ENCODE results near the gene DTD1.

DTD1 gene

DNA sequence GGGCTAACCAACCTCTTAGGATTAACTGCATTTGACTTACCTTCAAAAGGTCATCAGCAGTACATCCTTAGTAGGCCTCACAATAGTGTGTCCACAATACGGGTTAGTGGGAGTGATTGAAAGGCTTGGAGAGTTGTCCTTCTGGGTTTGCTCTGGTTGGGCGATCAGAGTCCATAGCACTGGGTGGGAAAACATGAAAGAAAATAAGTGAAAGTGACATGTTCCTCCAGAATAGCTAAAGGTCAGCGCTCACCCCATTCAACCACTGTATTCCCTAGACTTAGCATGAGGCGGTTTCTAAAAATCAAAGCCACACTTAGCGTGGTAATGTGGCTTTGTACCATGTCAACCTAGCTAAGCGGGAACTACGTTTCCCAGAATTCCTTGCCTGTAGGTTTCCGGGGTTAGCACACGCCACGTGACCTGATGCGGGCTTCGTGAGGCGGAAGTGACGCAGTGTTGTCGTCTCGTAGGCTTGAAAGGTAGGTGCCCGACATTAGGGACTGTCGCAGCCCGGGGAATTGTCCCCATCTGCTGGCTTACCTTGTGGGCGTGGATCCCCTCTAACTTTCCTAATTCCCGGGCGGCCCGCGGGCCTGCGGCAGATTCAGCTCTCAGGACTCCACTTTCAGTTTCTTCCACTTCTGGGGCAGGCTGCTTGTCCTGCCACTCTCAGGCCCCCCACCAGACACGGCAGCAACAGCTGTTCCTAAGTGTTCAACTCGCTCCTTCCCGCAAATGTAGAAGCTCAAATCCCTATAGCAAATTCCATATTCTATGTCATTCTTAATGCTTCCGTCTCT is 206.0 kb downstream of the DTD1 start:
- WGBS (ENCODE audit: extremely low coverage, insufficient coverage, low lambda C conversion rate), result no CpG with 5 or more reads among the region's 29 CpGs
- Histone ChIP-seq H3K36me3 (ENCODE audit: control insufficient read depth, insufficient read depth, low read length) (no peaks in the 10 kb centered on the region), H3K18ac (ENCODE audit: low read length) (peak overlapping the region; percentile 82), H3K56ac (ENCODE audit: low read length) (peak overlapping the region; percentile 69), H2AK5ac (ENCODE audit: low read length) (no peak overlapping the region), H3K23ac (ENCODE audit: low read length) (no peak overlapping the region), H3K27ac (ENCODE audit: low read depth, low read length) (no peak overlapping the region), H3K4ac (ENCODE audit: low read depth, low read length) (no peak overlapping the region), H4K8ac (ENCODE audit: low read depth, low read length) (peak overlapping the region; percentile 43), H3K4me3 (ENCODE audit: low read length) (peak overlapping the region; percentile 61), H3K4me2 (ENCODE audit: low read length) (peak overlapping the region; percentile 54), H2BK15ac (replicated peaks; ENCODE audit: low read depth) (no peak overlapping the region), H3K9ac (ENCODE audit: low read length) (peak overlapping the region; percentile 66), H3K4me1 (ENCODE audit: control insufficient read depth, low read depth, low read length) (no peaks in the 10 kb centered on the region), H4K5ac (ENCODE audit: low read length) (no peak overlapping the region), H2BK120ac (ENCODE audit: low read depth, low read length) (no peak overlapping the region), H3K27me3 (ENCODE audit: insufficient read depth, low read length, poor library complexity) (no peaks in the 10 kb centered on the region), H3K79me2 (ENCODE audit: control insufficient read depth, insufficient read depth, low read length) (no peaks in the 10 kb centered on the region), H2BK5ac (ENCODE audit: low read length) (no peak overlapping the region), H3K79me1 (ENCODE audit: low read length) (no peaks in the 10 kb centered on the region)
- peak; percentile 96 for DNase-seq

DNA sequence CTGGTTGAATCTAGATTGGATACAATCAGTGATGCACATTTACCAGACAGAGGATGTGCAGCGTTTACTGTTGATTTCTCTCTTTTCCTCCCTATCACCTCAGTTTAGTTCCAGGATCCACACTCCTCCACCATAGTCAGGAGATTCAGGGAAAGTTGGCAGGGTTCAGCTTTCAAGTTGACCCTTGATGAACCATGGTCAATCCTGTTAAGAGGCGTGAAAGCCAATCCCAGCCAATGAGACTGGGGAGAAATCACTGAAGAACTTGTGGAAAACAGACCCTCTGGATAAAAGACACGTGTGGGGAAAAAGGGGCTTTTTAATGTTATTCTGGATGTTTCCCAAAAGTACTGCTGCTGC is 206.6 kb downstream of the DTD1 start:
- H3K18ac ChIP-seq (ENCODE audit: low read length), result no peak overlapping the region
- peak overlapping the region; percentile 69 for H3K56ac ChIP-seq (ENCODE audit: low read length)
- H3K79me1 ChIP-seq (ENCODE audit: low read length), result no peaks in the 10 kb centered on the region
- no peak overlapping the region for H2AK5ac ChIP-seq (ENCODE audit: low read length)
- H3K4me2 ChIP-seq (ENCODE audit: low read length), result peak overlapping the region; percentile 54
- no peak overlapping the region for H2BK15ac ChIP-seq (replicated peaks; ENCODE audit: low read depth)
- no peaks in the 10 kb centered on the region for H3K79me2 ChIP-seq (ENCODE audit: control insufficient read depth, insufficient read depth, low read length)
- H2BK5ac ChIP-seq (ENCODE audit: low read length), result no peak overlapping the region
- no peak overlapping the region for H3K27ac ChIP-seq (ENCODE audit: low read depth, low read length)
- H3K4ac ChIP-seq (ENCODE audit: low read depth, low read length), result no peak overlapping the region
- no peak overlapping the region for H2BK120ac ChIP-seq (ENCODE audit: low read depth, low read length)
- no peak for DNase-seq
- H4K8ac ChIP-seq (ENCODE audit: low read depth, low read length), result peak overlapping the region; percentile 43
- no peaks in the 10 kb centered on the region for H3K4me1 ChIP-seq (ENCODE audit: control insufficient read depth, low read depth, low read length)
- H3K27me3 ChIP-seq (ENCODE audit: insufficient read depth, low read length, poor library complexity), result no peaks in the 10 kb centered on the region
- no CpG with 5 or more reads among the region's 3 CpGs for WGBS (ENCODE audit: extremely low coverage, insufficient coverage, low lambda C conversion rate)
- no peaks in the 10 kb centered on the region for H3K36me3 ChIP-seq (ENCODE audit: control insufficient read depth, insufficient read depth, low read length)
- peak overlapping the region; percentile 66 for H3K9ac ChIP-seq (ENCODE audit: low read length)
- no peak overlapping the region for H3K23ac ChIP-seq (ENCODE audit: low read length)
- H4K5ac ChIP-seq (ENCODE audit: low read length), result no peak overlapping the region
- peak overlapping the region; percentile 61 for H3K4me3 ChIP-seq (ENCODE audit: low read length)

DNA sequence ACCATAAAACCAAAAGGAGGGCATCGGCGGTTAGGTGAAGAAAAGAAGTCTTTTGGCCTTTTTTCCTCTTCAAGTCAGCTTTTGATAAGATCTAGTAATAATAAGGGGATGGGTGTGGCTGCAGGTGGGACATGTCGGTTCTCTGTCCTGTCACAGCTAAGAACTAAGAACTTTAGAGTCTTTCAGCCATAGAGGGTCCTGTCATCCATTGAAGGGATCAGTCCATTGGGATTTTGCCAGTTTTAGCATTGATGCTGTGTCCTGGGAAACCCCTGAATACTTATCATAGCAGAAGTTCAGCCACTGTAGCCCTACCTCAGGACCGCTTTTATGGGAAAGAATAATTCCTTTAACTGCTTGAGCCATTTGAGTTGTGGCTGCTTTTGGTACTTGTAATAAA is 207.5 kb downstream of the DTD1 start:
- H3K27ac ChIP-seq (ENCODE audit: low read depth, low read length), result no peak overlapping the region
- H3K4me2 ChIP-seq (ENCODE audit: low read length), result no peak overlapping the region
- H3K9ac ChIP-seq (ENCODE audit: low read length), result no peak overlapping the region
- no peaks in the 10 kb centered on the region for H3K79me2 ChIP-seq (ENCODE audit: control insufficient read depth, insufficient read depth, low read length)
- no peak overlapping the region for H2BK120ac ChIP-seq (ENCODE audit: low read depth, low read length)
- H4K8ac ChIP-seq (ENCODE audit: low read depth, low read length), result no peak overlapping the region
- no peak overlapping the region for H3K23ac ChIP-seq (ENCODE audit: low read length)
- H3K36me3 ChIP-seq (ENCODE audit: control insufficient read depth, insufficient read depth, low read length), result no peaks in the 10 kb centered on the region
- no peaks in the 10 kb centered on the region for H3K4me1 ChIP-seq (ENCODE audit: control insufficient read depth, low read depth, low read length)
- no peaks in the 10 kb centered on the region for H3K79me1 ChIP-seq (ENCODE audit: low read length)
- no peak overlapping the region for H3K56ac ChIP-seq (ENCODE audit: low read length)
- H3K27me3 ChIP-seq (ENCODE audit: insufficient read depth, low read length, poor library complexity), result no peaks in the 10 kb centered on the region
- no peak overlapping the region for H2AK5ac ChIP-seq (ENCODE audit: low read length)
- H3K4me3 ChIP-seq (ENCODE audit: low read length), result no peak overlapping the region
- H4K5ac ChIP-seq (ENCODE audit: low read length), result no peak overlapping the region
- no peak overlapping the region for H2BK15ac ChIP-seq (replicated peaks; ENCODE audit: low read depth)
- no peak overlapping the region for H3K4ac ChIP-seq (ENCODE audit: low read depth, low read length)
- DNase-seq, result no peak
- WGBS (ENCODE audit: extremely low coverage, insufficient coverage, low lambda C conversion rate), result no CpG with 5 or more reads among the region's 4 CpGs
- H2BK5ac ChIP-seq (ENCODE audit: low read length), result no peak overlapping the region
- H3K18ac ChIP-seq (ENCODE audit: low read length), result no peak overlapping the region

DNA sequence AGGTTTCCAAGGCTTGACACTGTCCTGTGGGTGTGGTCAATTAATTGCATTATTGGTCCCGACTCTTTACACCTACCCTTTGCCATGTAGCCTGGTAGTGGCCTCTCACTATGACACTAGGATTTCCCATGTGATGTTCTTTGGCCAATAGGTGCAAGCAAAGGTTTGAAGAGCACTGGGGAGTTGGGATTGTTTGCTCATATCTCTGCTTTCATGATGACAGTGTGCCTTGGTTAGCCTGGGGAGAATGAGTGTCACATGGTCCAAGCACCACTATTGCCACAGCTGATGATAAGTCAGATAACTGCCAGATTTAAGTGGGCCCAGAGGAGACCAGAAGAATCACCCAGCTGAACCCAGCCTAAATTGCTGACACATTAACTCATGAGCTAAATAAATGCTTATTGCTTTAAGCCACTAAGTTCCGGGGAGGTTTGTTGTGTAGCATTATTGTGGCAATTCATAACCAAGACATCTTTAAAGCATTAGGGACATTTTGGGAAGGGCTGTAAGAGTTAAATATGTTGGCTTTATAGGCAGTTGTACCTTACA is 208.5 kb downstream of the DTD1 start:
- no CpG with 5 or more reads among the region's 2 CpGs for WGBS (ENCODE audit: extremely low coverage, insufficient coverage, low lambda C conversion rate)
- Histone ChIP-seq H2BK5ac (ENCODE audit: low read length) (no peak overlapping the region), H2AK5ac (ENCODE audit: low read length) (no peak overlapping the region), H3K27ac (ENCODE audit: low read depth, low read length) (no peak overlapping the region), H3K4me1 (ENCODE audit: control insufficient read depth, low read depth, low read length) (no peaks in the 10 kb centered on the region), H4K5ac (ENCODE audit: low read length) (no peak overlapping the region), H3K4ac (ENCODE audit: low read depth, low read length) (no peak overlapping the region), H3K9ac (ENCODE audit: low read length) (no peak overlapping the region), H3K27me3 (ENCODE audit: insufficient read depth, low read length, poor library complexity) (no peaks in the 10 kb centered on the region), H3K23ac (ENCODE audit: low read length) (no peak overlapping the region), H3K4me2 (ENCODE audit: low read length) (no peak overlapping the region), H3K79me2 (ENCODE audit: control insufficient read depth, insufficient read depth, low read length) (no peaks in the 10 kb centered on the region), H2BK15ac (replicated peaks; ENCODE audit: low read depth) (no peak overlapping the region), H2BK120ac (ENCODE audit: low read depth, low read length) (no peak overlapping the region), H3K4me3 (ENCODE audit: low read length) (no peak overlapping the region), H4K8ac (ENCODE audit: low read depth, low read length) (no peak overlapping the region), H3K36me3 (ENCODE audit: control insufficient read depth, insufficient read depth, low read length) (no peaks in the 10 kb centered on the region), H3K56ac (ENCODE audit: low read length) (no peak overlapping the region), H3K79me1 (ENCODE audit: low read length) (no peaks in the 10 kb centered on the region), H3K18ac (ENCODE audit: low read length) (no peak overlapping the region)
- no peak for DNase-seq

DNA sequence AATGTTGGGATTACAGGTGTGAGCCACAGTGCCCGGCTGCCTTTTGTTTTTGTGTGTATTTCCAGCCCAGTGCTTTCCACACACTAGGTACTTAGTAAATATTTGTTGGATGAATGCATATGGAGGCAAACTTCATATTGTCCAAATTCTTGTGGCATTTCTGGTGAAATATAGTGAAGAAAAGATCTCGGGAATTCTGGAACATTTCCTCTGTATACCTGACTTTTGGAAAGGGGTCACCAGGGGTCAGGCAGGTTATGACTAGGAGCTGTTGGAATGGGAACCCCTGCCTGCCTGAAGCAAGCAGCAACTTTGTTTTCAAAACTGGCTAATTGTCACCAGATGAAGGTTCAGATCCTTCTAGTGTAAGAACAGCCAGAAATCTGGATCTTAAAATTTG is 213.7 kb downstream of the DTD1 start:
- WGBS (ENCODE audit: extremely low coverage, insufficient coverage, low lambda C conversion rate), result no CpG with 5 or more reads among the region's 2 CpGs
- Histone ChIP-seq H2AK5ac (ENCODE audit: low read length) (no peak overlapping the region), H3K27ac (ENCODE audit: low read depth, low read length) (no peak overlapping the region), H4K5ac (ENCODE audit: low read length) (no peak overlapping the region), H4K8ac (ENCODE audit: low read depth, low read length) (no peak overlapping the region), H3K36me3 (ENCODE audit: control insufficient read depth, insufficient read depth, low read length) (no peaks in the 10 kb centered on the region), H3K4me2 (ENCODE audit: low read length) (no peak overlapping the region), H3K18ac (ENCODE audit: low read length) (no peak overlapping the region), H3K9ac (ENCODE audit: low read length) (no peak overlapping the region), H3K79me1 (ENCODE audit: low read length) (no peaks in the 10 kb centered on the region), H3K4me3 (ENCODE audit: low read length) (no peak overlapping the region), H3K4ac (ENCODE audit: low read depth, low read length) (no peak overlapping the region), H2BK15ac (replicated peaks; ENCODE audit: low read depth) (no peak overlapping the region), H3K4me1 (ENCODE audit: control insufficient read depth, low read depth, low read length) (no peaks in the 10 kb centered on the region), H2BK5ac (ENCODE audit: low read length) (no peak overlapping the region), H3K79me2 (ENCODE audit: control insufficient read depth, insufficient read depth, low read length) (no peaks in the 10 kb centered on the region), H2BK120ac (ENCODE audit: low read depth, low read length) (no peak overlapping the region), H3K23ac (ENCODE audit: low read length) (no peak overlapping the region), H3K56ac (ENCODE audit: low read length) (no peak overlapping the region), H3K27me3 (ENCODE audit: insufficient read depth, low read length, poor library complexity) (no peaks in the 10 kb centered on the region)
- DNase-seq, result no peak

Measured in mesendoderm (in vitro differentiated cells).